PC-9 (cell line): ENCODE data around the gene MCU.

Source experiments
- CTCF ChIP-seq: fragments of 200-600 bp; sonication (generic); conservative IDR thresholded peaks from 2 replicates; pipeline ENCODE4 v1.6.1; 2017; ENCODE audit warnings: mixed run types, antibody characterized with exemption, mild to moderate bottlenecking, moderate library complexity
- EZH2 ChIP-seq: fragments of 200-600 bp; sonication (generic); IDR thresholded peaks from 2 replicates; pipeline ENCODE4 v1.8.0; 2017; ENCODE audit warnings: antibody characterized with exemption, low read depth

- TF ChIP-seq CTCF: no peak
- TF ChIP-seq EZH2: no peak
Measured at GRCh38 chr10:72825163-72825562, 133.2 kb downstream of the MCU start.
